ENCODE results near the gene CTPS2. TPM values are rescaled to one million over a fixed set of nuclear protein-coding genes. Genes with fewer than 3 reads are reported as not detected.

CTPS2 gene
- total RNA-seq, 1 donor from 2014 or later: 4.9 TPM

GRCh38 chrX:16651391-16652024 is 61.0 kb downstream of the CTPS2 start:
- TF ChIP-seq CTCF (IDR thresholded peaks at IDR 0.05; ENCODE audit: borderline replicate concordance): no peak
- intact Hi-C loops (cut with micrococcal nuclease): no loop called here
- H3K4me3 ChIP-seq: no peak overlapping the region
- no peak overlapping the region for H3K27ac ChIP-seq (replicated peaks)
- H3K4me1 ChIP-seq: no peaks in the 10 kb centered on the region
- no peaks in the 10 kb centered on the region for H3K27me3 ChIP-seq (ENCODE audit: low read depth)
- no peaks in the 10 kb centered on the region for H3K9me3 ChIP-seq (replicated peaks)
- DNase-seq: no peak
- H3K36me3 ChIP-seq: no peaks in the 10 kb centered on the region

GRCh38 chrX:16649858-16650257 is 62.6 kb downstream of the CTPS2 start, which contains the start of gene S100G:
Gene S100G, plus strand, starts transcription at chrX:16650158. Its CDS starts 849 bp downstream, at chrX:16651007.
- no peak for TF ChIP-seq CTCF (IDR thresholded peaks at IDR 0.05; ENCODE audit: borderline replicate concordance)
- intact Hi-C loops (cut with micrococcal nuclease): no loop called here
- Histone ChIP-seq H3K27ac (replicated peaks) (no peak within 1 kb of the TSS), H3K4me1 (no peaks in the 10 kb centered on the region), H3K9me3 (replicated peaks) (no peaks in the 10 kb centered on the region), H3K4me3 (no peak within 1 kb of the TSS), H3K36me3 (no peaks in the 10 kb centered on the region), H3K27me3 (ENCODE audit: low read depth) (no peaks in the 10 kb centered on the region)
- DNase-seq: no peak

- no peak overlapping the region for H3K4me3 ChIP-seq
- no peaks in the 10 kb centered on the region for H3K4me1 ChIP-seq
- no peaks in the 10 kb centered on the region for H3K9me3 ChIP-seq (replicated peaks)
- H3K27me3 ChIP-seq (ENCODE audit: low read depth): no peaks in the 10 kb centered on the region
- no peak overlapping the region for H3K27ac ChIP-seq (replicated peaks)
- intact Hi-C loops (cut with micrococcal nuclease): no loop called here
- H3K36me3 ChIP-seq: no peaks in the 10 kb centered on the region
- no peak for DNase-seq
- TF ChIP-seq CTCF (IDR thresholded peaks at IDR 0.05; ENCODE audit: borderline replicate concordance): no peak
Measured at GRCh38 chrX:16646366-16647138, 65.9 kb downstream of the CTPS2 start.

- intact Hi-C loops (cut with micrococcal nuclease): no loop called here
- Histone ChIP-seq H3K9me3 (replicated peaks) (no peaks in the 10 kb centered on the region), H3K4me3 (no peak overlapping the region), H3K27ac (replicated peaks) (no peak overlapping the region), H3K36me3 (no peaks in the 10 kb centered on the region), H3K27me3 (ENCODE audit: low read depth) (no peaks in the 10 kb centered on the region), H3K4me1 (no peaks in the 10 kb centered on the region)
- no peak for TF ChIP-seq CTCF (IDR thresholded peaks at IDR 0.05; ENCODE audit: borderline replicate concordance)
- DNase-seq: no peak
Measured at GRCh38 chrX:16643176-16643575, 69.3 kb downstream of the CTPS2 start.

- Histone ChIP-seq H3K4me3 (no peak overlapping the region), H3K27ac (replicated peaks) (no peak overlapping the region), H3K36me3 (no peaks in the 10 kb centered on the region), H3K27me3 (ENCODE audit: low read depth) (no peaks in the 10 kb centered on the region), H3K9me3 (replicated peaks) (no peaks in the 10 kb centered on the region), H3K4me1 (no peaks in the 10 kb centered on the region)
- TF ChIP-seq CTCF (IDR thresholded peaks at IDR 0.05; ENCODE audit: borderline replicate concordance): no peak
- DNase-seq: no peak
- intact Hi-C loops (cut with micrococcal nuclease): no loop called here
Measured at GRCh38 chrX:16640823-16641222, 71.6 kb downstream of the CTPS2 start.

All from left ventricle myocardium inferior (tissue), 1 donor.